Loucy (cell line): ENCODE results near the gene KIF1B.

Source experiments
- EZH2phosphoT487 ChIP-seq: fragments of 200-600 bp; IDR thresholded peaks from 2 replicates; pipeline ENCODE4 v1.6.1; 2018; ENCODE audit warnings: antibody characterized with exemption, mild to moderate bottlenecking, moderate library complexity, borderline replicate concordance
- TF ChIP-seq, protein P1 (sequence below): fragments of 200-600 bp; sonication (generic); conservative IDR thresholded peaks from 2 replicates; pipeline ENCODE4 v1.5.1; 2014; ENCODE audit warnings: mild to moderate bottlenecking, antibody characterized with exemption, low read length

DNA sequence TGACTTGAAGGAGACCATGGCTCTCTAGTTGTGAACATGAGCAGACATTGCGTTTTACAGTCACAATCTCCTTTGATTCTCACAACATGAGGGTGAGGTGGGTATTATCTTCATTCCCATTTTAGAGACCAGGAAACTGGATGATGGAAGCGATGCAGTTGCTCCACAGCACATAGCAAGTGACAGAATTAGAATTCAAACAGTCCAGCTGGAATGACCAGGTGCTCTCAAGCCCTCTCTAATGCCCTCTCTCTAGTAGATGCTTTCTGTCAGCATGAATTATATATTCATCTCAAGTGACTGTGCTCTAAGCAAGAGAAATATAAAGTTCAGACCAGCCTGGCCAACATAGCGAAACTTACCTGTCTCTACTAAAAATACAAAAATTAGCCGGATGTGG, 9.8 kb upstream of the KIF1B start:
- TF ChIP-seq, protein P1, sequence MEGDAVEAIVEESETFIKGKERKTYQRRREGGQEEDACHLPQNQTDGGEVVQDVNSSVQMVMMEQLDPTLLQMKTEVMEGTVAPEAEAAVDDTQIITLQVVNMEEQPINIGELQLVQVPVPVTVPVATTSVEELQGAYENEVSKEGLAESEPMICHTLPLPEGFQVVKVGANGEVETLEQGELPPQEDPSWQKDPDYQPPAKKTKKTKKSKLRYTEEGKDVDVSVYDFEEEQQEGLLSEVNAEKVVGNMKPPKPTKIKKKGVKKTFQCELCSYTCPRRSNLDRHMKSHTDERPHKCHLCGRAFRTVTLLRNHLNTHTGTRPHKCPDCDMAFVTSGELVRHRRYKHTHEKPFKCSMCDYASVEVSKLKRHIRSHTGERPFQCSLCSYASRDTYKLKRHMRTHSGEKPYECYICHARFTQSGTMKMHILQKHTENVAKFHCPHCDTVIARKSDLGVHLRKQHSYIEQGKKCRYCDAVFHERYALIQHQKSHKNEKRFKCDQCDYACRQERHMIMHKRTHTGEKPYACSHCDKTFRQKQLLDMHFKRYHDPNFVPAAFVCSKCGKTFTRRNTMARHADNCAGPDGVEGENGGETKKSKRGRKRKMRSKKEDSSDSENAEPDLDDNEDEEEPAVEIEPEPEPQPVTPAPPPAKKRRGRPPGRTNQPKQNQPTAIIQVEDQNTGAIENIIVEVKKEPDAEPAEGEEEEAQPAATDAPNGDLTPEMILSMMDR: no peak
- no peak for TF ChIP-seq EZH2phosphoT487
